NCI-H1436 (cell line): ENCODE data around the gene FYB1.
A peak's percentile ranks its signal among the peaks of the same experiment; 100 is the strongest.

Experiments
- DNase-seq: peaks from one replicate; lab custom pipeline; 2025; lab: John Stamatoyannopoulos, UW

The FYB1 gene

GRCh38 chr5:39082995-39083394, 136.4 kb downstream of the FYB1 start:
- DNase-seq: no peak

GRCh38 chr5:39080597-39081204, 138.7 kb downstream of the FYB1 start:
- no peak for DNase-seq

DNA sequence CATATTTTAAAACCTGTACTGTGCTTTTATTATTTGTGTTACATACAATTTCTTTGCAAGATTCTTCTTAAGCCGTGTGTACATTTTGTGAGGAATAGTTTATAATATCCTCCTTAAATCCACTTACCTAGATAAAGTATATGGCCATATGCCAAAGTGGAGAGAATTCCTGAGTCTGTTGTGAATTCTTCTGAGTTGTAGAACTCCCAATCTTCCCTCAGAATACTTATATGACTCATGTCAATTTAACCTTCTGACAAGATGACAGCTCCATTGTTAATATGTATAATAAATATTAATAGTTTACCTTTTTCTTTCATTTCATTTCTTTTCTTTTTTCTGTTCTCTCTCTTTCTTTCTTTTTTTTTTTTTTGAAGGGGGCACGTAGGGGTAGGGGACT, 139.2 kb downstream of the FYB1 start:
- no peak for DNase-seq

- no peak for DNase-seq
These were observed 140.2 kb downstream of the FYB1 start for GRCh38 chr5:39079147-39079546.

GRCh38 chr5:39076757-39077728, 142.3 kb downstream of the FYB1 start:
- DNase-seq: no peak

GRCh38 chr5:39076101-39076756, 143.1 kb downstream of the FYB1 start:
- DNase-seq: no peak

DNA sequence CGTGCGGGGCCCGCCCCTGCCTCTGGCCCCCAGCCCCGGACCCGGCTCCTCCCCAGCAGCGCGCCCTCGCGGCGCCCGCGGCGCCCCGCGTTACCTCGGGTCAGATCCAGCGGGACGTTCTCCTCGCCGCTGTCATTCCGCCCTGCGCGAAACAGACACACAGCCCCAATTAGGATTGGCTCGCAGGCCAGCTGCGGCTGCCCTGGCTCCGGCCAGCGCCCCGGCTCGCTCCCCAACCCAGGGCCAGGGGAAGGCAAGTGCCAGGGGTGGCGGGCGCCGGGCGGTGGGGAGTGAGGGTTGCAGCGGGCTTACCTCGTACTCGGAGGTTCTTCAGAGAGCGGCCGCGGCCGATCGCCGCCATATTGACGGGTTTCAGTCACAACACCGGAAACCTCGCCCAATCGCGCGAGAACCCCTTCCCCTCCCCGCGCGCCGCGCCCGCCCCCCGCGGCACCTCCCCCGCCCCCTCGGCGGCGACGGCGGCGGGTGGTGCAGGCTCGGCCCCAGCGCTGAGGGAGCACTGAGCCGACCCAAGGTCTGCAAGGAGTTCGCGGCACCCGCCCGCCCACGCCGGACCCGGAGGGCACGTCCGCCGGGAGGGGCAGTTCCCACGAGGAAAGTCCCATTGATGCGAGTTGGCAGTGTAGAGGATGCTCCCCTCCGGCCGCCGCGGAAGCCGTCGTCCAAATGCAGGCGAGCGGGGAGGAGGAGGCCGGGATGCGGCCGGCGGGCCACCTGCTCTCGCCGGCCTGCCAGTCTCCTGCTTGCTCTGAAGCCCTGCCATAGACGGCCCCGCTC, 145.1 kb downstream of the FYB1 start, which contains the start of gene RICTOR:
Gene RICTOR (minus strand): TSS at position 383 of the 798 bp plus-strand sequence. CDS start 22 bp downstream, at position 361.
- DNase-seq: peak; percentile 76

- DNase-seq: no peak
These were observed 145.7 kb downstream of the FYB1 start for GRCh38 chr5:39073767-39074016.

DNA sequence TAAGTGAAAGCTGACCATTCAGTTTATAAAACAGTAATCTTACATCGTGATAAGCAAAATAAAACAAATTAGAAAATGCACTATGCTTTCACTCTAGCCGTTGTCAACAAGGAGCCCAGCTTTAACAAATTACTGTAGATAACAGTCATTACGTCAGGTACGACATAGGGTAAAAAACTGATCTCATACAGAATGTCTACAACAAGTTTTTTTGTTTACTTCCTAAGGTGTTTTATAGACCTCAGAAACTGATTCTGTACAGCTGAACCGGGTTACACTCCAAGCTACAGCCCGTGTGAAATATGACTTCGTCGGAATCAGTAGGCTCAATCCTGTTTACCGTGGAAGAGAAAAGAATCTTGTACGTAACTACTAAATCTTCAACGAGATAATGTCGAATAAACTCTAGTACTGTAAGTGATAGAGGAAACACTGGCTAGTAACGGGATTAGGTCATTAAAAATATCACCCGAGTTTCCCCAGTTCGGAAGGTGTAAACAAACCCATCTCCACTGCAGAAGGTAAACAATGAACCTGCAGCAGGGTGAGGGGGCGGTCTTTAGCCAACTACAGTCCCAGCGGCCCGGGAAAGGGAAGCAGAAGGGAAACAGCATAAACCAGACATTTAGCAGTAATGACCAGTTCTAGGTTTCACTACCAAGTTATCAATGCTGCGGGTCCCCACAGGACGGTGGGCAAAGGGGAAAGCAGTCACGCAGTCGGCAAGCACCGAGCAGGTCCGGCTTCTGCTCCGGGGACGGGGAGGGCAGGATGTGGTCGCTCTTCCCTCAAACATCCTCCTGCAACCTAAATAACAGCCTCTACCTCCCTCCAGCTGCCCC, 146.2 kb downstream of the FYB1 start:
- no peak for DNase-seq

DNA sequence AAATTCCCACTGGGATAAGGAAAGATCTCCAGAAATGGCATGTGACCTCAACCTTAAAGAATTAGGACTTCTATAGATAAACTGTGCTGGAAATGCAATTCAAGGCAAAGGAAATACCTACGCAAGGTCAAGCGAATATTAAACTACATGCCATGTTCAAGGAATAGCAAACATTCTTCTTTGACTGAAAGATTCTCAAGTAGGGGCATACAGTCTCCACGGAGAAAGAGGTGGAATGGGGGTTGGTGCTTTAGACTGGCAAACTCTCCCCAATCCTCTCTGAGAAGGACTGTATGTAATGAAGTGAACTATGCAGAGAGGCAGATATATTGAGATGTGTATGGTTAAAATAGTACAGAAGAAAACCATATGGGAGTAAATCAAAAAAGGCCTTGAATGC, 151.3 kb downstream of the FYB1 start:
- no peak for DNase-seq

- no peak for DNase-seq
These were observed 154.9 kb downstream of the FYB1 start for GRCh38 chr5:39064450-39064849.

GRCh38 chr5:39063037-39063436, 156.3 kb downstream of the FYB1 start:
- no peak for DNase-seq

DNA sequence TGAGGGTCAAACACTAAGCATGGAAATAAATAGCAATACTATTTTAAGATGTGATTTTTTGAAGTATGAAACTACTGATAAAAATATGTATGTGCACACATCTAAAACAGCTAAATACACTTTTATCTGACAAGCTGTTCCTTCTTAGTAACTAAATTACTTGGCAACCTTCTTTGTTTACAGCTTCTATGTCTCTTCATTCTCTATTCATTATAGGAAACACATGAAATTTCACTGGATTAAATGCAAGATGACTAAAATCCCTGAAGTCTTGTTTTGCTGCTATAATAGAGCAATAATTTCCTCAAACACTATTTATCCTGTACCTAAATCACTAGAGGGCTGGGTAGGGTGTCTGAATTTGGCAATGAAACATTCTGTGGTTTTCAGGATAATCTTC, 156.8 kb downstream of the FYB1 start:
- DNase-seq: no peak

GRCh38 chr5:39062104-39062503, 157.3 kb downstream of the FYB1 start:
- no peak for DNase-seq

DNA sequence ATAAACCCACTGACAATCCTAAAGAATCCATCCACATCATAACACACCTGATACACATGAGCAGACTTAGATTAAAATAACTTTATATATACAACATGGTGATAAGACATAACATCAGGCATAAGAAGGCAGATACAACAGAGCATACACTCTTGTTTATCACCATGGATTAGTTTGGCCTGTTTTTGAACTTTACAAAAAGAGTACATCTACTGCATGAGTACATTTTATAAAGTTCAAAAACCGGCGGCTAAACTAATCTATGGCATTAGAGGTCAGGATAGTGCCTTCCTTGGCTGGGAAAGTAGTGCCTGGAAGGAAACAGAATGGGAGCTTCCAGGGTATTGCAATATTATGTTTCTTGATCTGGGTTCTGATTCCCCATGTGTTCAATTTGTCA, 160.3 kb downstream of the FYB1 start:
- DNase-seq: no peak

GRCh38 chr5:39058178-39058921, 161.0 kb downstream of the FYB1 start:
- DNase-seq: no peak

GRCh38 chr5:39057734-39058133, 161.6 kb downstream of the FYB1 start:
- no peak for DNase-seq

DNA sequence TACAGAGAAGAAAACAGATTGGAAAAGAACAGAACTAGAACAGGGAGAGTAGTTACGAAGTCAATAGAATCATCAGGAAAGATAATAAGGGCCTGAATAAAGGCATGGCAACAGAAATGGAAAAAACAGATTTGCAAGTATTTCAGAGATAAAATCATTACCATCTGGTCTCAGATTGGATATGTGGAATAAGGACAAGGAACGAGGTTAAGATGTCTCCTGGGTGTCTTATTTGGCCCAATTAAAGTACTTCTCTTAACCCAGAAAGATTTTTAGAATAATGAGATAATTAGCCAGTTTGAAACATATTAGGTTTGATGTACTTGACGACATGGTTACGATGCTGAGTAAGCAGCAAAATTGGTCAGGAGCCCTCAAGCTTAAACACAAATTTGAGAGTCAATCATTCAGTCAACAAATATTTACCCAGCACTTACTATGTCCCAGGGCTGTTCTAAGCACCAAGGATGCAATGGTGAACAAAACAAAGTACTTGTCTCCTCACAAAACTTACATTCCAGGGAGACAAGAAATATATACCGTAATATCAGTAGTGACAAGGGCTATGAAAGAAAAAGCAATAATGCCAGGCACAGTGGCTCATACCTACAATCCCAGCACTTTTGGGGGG, 163.5 kb downstream of the FYB1 start:
- DNase-seq: no peak
